OCI-LY1 (cell line): ENCODE data around the gene TSSK3.

Experiments used
- H2AFZ ChIP-seq: fragments of 200-600 bp; sonication (generic), shearing (Covaris generic); 2 replicates; pipeline ENCODE4 v1.6.0; 2014; ENCODE audit warnings: antibody characterized with exemption, mild to moderate bottlenecking, low read length
- H3F3A ChIP-seq: fragments of 200-600 bp; sonication (generic), shearing (Covaris generic); 2 replicates; pipeline ENCODE4 v1.6.0; 2014; ENCODE audit warnings: mild to moderate bottlenecking, antibody characterized with exemption, low read length, moderate library complexity; ENCODE audit not compliant: insufficient read depth
- H3K27ac ChIP-seq: fragments of 200-600 bp; sonication (generic); 2 replicates; pipeline ENCODE4 v1.5.1; 2014; ENCODE audit warnings: low read length, mixed run types, mild to moderate bottlenecking, low read depth; ENCODE audit not compliant: poor library complexity, severe bottlenecking
- H3K27me3 ChIP-seq: fragments of 200-600 bp; sonication (generic); 2 replicates; pipeline ENCODE4 v1.6.0; 2014; ENCODE audit warnings: antibody characterized with exemption, mild to moderate bottlenecking, low read length, moderate library complexity; ENCODE audit not compliant: insufficient read depth
- H3K36me3 ChIP-seq: fragments of 200-600 bp; sonication (generic); 2 replicates; pipeline ENCODE4 v1.6.1; 2014; ENCODE audit warnings: mild to moderate bottlenecking, antibody characterized with exemption, low read length, moderate library complexity, mixed read lengths; ENCODE audit not compliant: insufficient read depth
- H3K4me1 ChIP-seq: fragments of 200-600 bp; sonication (generic); 2 replicates; pipeline ENCODE4 v1.5.1; 2014; ENCODE audit warnings: mild to moderate bottlenecking, low read length, moderate library complexity; ENCODE audit not compliant: insufficient read depth, severe bottlenecking
- H3K4me2 ChIP-seq: fragments of 200-600 bp; sonication (generic), shearing (Covaris generic); 2 replicates; pipeline ENCODE4 v1.6.1; 2014; ENCODE audit warnings: low read length
- H3K4me3 ChIP-seq: fragments of 200-600 bp; sonication (generic); 2 replicates; pipeline ENCODE4 v1.5.1; 2014; ENCODE audit warnings: low read length, low read depth, mild to moderate bottlenecking, mixed read lengths; ENCODE audit not compliant: poor library complexity, severe bottlenecking
- H3K79me2 ChIP-seq: fragments of 200-600 bp; shearing (Covaris generic); 2 replicates; pipeline ENCODE4 v1.6.1; 2016; ENCODE audit warnings: mixed run types, low read length, mixed read lengths; ENCODE audit not compliant: insufficient read depth
- H3K9ac ChIP-seq: fragments of 200-600 bp; sonication (generic), shearing (Covaris generic); 2 replicates; pipeline ENCODE4 v1.6.1; 2014; ENCODE audit warnings: mild to moderate bottlenecking, low read length, mixed read lengths
- H3K9me2 ChIP-seq: fragments of 200-600 bp; sonication (generic), shearing (Covaris generic); 2 replicates; pipeline ENCODE4 v1.6.1; 2014; ENCODE audit warnings: low read depth, mild to moderate bottlenecking, low read length, mixed read lengths
- H3K9me3 ChIP-seq: fragments of 200-600 bp; shearing (Covaris generic); 2 replicates; pipeline ENCODE4 v1.6.1; 2014; ENCODE audit warnings: low read length, mixed read lengths
- H4K20me1 ChIP-seq: fragments of 200-600 bp; sonication (generic), shearing (Covaris generic); 2 replicates; pipeline ENCODE4 v1.6.0; 2016; ENCODE audit warnings: mild to moderate bottlenecking, low read length; ENCODE audit not compliant: insufficient read depth
- EZH2 ChIP-seq: fragments of 200-600 bp; sonication (generic), shearing (Covaris generic); IDR thresholded peaks from 2 replicates; pipeline ENCODE4 v1.8.0; 2017; ENCODE audit warnings: borderline replicate concordance, mixed run types, mild to moderate bottlenecking, antibody characterized with exemption, low read length, moderate library complexity, mixed read lengths
- TF ChIP-seq, protein P1 (sequence below): fragments of 200-600 bp; sonication (generic), shearing (Covaris generic); IDR thresholded peaks from 2 replicates; pipeline ENCODE4 v1.5.1; 2017; ENCODE audit warnings: mild to moderate bottlenecking, antibody characterized with exemption, low read length, moderate library complexity, mixed read lengths

Gene TSSK3

DNA sequence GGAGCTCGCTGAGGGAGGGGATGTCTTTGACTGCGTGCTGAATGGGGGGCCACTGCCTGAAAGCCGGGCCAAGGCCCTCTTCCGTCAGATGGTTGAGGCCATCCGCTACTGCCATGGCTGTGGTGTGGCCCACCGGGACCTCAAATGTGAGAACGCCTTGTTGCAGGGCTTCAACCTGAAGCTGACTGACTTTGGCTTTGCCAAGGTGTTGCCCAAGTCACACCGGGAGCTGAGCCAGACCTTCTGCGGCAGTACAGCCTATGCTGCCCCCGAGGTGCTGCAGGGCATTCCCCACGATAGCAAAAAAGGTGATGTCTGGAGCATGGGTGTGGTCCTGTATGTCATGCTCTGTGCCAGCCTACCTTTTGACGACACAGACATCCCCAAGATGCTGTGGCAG lies 1.4 kb downstream of the TSSK3 start:
- no peak overlapping the region for H3K4me2 ChIP-seq
- H3K36me3 ChIP-seq: peaks cover 47% of the 10 kb centered on the region
- no peak overlapping the region for H3K4me3 ChIP-seq
- H3K9me3 ChIP-seq: no peaks in the 10 kb centered on the region
- peaks cover 14% of the 10 kb centered on the region for H3K4me1 ChIP-seq
- H3K27me3 ChIP-seq: no peaks in the 10 kb centered on the region
- TF ChIP-seq, protein P1, sequence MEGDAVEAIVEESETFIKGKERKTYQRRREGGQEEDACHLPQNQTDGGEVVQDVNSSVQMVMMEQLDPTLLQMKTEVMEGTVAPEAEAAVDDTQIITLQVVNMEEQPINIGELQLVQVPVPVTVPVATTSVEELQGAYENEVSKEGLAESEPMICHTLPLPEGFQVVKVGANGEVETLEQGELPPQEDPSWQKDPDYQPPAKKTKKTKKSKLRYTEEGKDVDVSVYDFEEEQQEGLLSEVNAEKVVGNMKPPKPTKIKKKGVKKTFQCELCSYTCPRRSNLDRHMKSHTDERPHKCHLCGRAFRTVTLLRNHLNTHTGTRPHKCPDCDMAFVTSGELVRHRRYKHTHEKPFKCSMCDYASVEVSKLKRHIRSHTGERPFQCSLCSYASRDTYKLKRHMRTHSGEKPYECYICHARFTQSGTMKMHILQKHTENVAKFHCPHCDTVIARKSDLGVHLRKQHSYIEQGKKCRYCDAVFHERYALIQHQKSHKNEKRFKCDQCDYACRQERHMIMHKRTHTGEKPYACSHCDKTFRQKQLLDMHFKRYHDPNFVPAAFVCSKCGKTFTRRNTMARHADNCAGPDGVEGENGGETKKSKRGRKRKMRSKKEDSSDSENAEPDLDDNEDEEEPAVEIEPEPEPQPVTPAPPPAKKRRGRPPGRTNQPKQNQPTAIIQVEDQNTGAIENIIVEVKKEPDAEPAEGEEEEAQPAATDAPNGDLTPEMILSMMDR: no peak
- no peak for TF ChIP-seq EZH2
- H3K79me2 ChIP-seq: no peaks in the 10 kb centered on the region
- H3F3A ChIP-seq: no peaks in the 10 kb centered on the region
- no peak overlapping the region for H3K27ac ChIP-seq
- H4K20me1 ChIP-seq: no peaks in the 10 kb centered on the region
- H2AFZ ChIP-seq: no peak overlapping the region
- no peak overlapping the region for H3K9ac ChIP-seq
- no peaks in the 10 kb centered on the region for H3K9me2 ChIP-seq

DNA sequence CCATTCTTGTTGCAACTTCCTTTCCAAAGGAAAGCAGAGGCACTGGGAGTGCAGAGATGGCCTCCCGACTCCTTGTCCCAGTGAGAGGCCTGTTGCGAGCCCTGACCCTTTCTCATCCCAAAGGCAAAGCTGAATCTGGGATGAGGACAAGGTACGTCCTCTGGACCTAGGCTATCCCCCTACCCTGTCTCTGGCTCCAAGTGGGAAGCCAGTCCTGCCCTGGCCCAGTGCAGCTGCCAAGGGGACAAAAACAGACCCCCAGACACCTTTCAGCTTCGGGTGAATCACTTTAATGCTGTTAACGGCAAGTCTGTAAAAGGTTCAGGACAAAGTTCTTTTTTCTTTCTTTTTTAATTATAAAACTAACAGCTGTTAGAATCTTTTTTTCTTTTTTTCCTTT lies 2.5 kb downstream of the TSSK3 start:
- Histone ChIP-seq H3K4me2 (no peak overlapping the region), H3K27ac (no peak overlapping the region), H2AFZ (no peak overlapping the region), H3K9me3 (no peaks in the 10 kb centered on the region), H3K79me2 (no peaks in the 10 kb centered on the region), H3K27me3 (no peaks in the 10 kb centered on the region), H3K4me1 (peaks cover 11% of the 10 kb centered on the region), H4K20me1 (no peaks in the 10 kb centered on the region), H3K9ac (no peak overlapping the region), H3K36me3 (peaks cover 47% of the 10 kb centered on the region), H3F3A (no peaks in the 10 kb centered on the region), H3K9me2 (no peaks in the 10 kb centered on the region), H3K4me3 (no peak overlapping the region)
- TF ChIP-seq EZH2: no peak
- TF ChIP-seq, protein P1: no peak

DNA sequence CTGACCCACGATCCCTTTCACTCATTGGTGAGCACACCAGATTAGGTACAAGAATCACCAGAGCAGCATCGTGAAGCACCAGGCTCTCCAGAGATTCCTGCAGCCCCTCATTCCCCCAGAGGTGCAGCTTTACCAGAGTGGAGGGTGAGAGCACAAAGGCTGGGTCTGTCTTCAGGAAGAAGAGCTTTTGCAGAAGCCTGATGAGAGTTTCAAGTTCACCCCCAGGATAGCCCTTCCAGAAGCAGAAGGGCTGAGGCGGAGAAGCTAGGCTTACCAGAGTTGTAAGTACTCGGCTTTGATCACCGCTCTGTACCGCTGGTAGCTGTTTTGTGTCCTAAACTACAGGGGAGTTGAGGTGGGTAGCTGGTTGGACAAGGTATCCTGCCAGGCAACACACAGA lies 3.1 kb downstream of the TSSK3 start:
- H3K9me3 ChIP-seq: no peaks in the 10 kb centered on the region
- TF ChIP-seq, protein P1: no peak
- no peak for TF ChIP-seq EZH2
- H3K79me2 ChIP-seq: no peaks in the 10 kb centered on the region
- no peak overlapping the region for H3K27ac ChIP-seq
- no peak overlapping the region for H3K9ac ChIP-seq
- no peaks in the 10 kb centered on the region for H4K20me1 ChIP-seq
- H3K4me2 ChIP-seq: no peak overlapping the region
- no peaks in the 10 kb centered on the region for H3K27me3 ChIP-seq
- H2AFZ ChIP-seq: no peak overlapping the region
- no peaks in the 10 kb centered on the region for H3F3A ChIP-seq
- peaks cover 47% of the 10 kb centered on the region for H3K36me3 ChIP-seq
- peaks cover 6% of the 10 kb centered on the region for H3K4me1 ChIP-seq
- no peaks in the 10 kb centered on the region for H3K9me2 ChIP-seq
- H3K4me3 ChIP-seq: no peak overlapping the region
